Stimulated activated CD8-positive, alpha-beta memory T cell treated with anti-CD3 and anti-CD28 coated beads, Interleukin-4, amount 100 ng/mL, for 4 hours (primary cell): ENCODE data around the gene MAN1C1.
"Not testable (repeated sequence)": the region's sequence is repeated elsewhere in the genome, so short reads cannot be mapped to it uniquely, and the experiment has no call there.

Experiments
- DNase-seq, 2 donors: peaks; one replicate each; pipeline ENCODE4 v3.0.0-alpha.2; 2020; ENCODE audit warnings: low read depth in 2 of 2, low spot score in 1 of 2

MAN1C1 gene

GRCh38 chr1:25732821-25733220 is 116.2 kb downstream of the MAN1C1 start:
- DNase-seq = no peak

- DNase-seq = no peak
Measured at GRCh38 chr1:25733271-25733670, 116.7 kb downstream of the MAN1C1 start.

GRCh38 chr1:25734991-25735390 is 118.4 kb downstream of the MAN1C1 start:
- DNase-seq = not testable (repeated sequence)

- no peak for DNase-seq
Measured at GRCh38 chr1:25735956-25736529, 119.5 kb downstream of the MAN1C1 start.

- DNase-seq = no peak
Measured at GRCh38 chr1:25737130-25737529, 120.5 kb downstream of the MAN1C1 start.

GRCh38 chr1:25738499-25738898 is 121.9 kb downstream of the MAN1C1 start:
- no peak for DNase-seq

GRCh38 chr1:25739341-25739740 is 122.8 kb downstream of the MAN1C1 start:
- no peak for DNase-seq

GRCh38 chr1:25740071-25740470 is 123.5 kb downstream of the MAN1C1 start:
- no peak for DNase-seq

- no peak for DNase-seq
Measured at GRCh38 chr1:25742316-25742715, 125.7 kb downstream of the MAN1C1 start.

- DNase-seq = no peak
Measured at GRCh38 chr1:25743164-25744139, 126.9 kb downstream of the MAN1C1 start.

- DNase-seq = no peak
Measured at GRCh38 chr1:25744140-25744581, 127.6 kb downstream of the MAN1C1 start.

GRCh38 chr1:25744636-25745425 is 128.2 kb downstream of the MAN1C1 start:
- DNase-seq = no peak

GRCh38 chr1:25746299-25747045 is 129.9 kb downstream of the MAN1C1 start:
- DNase-seq = no peak

GRCh38 chr1:25747046-25747719 is 130.6 kb downstream of the MAN1C1 start:
- no peak for DNase-seq

GRCh38 chr1:25748531-25749205 is 132.1 kb downstream of the MAN1C1 start:
- DNase-seq = no peak

- DNase-seq = no peak
Measured at GRCh38 chr1:25750923-25751605, 134.5 kb downstream of the MAN1C1 start.

GRCh38 chr1:25754470-25755181 is 138.0 kb downstream of the MAN1C1 start:
- no peak for DNase-seq

GRCh38 chr1:25755475-25756125 is 139.0 kb downstream of the MAN1C1 start:
- no peak for DNase-seq
